Occipital lobe (tissue), 2 donors: ENCODE data around the gene CREB3. TPM values are rescaled to one million over a fixed set of nuclear protein-coding genes. Genes with fewer than 3 reads are reported as not detected.

Experiments used
- DNase-seq: peaks from one replicate; lab custom pipeline; 2025; lab: John Stamatoyannopoulos, UW
- total RNA-seq: library from RNA; depleted of rRNA; stranded (reverse); fragments of >200 nt; gene quantifications from one replicate; pipeline ENCODE4 v1.2.3, GENCODE V29; 2014

Gene CREB3
- total RNA-seq, 1 donor from 2014 or later: 22.9 TPM

- DNase-seq: peak; percentile 83
These were observed 16.5 kb downstream of the CREB3 start, which contains the start of the genes GBA2 and RGP1 for GRCh38 chr9:35748858-35749514. TSS of gene GBA2 (minus strand) at chr9:35749228. CDS start at chr9:35748704, 524 bp downstream. TSS of gene RGP1 (plus strand) at chr9:35749287. CDS start at chr9:35749756, 469 bp downstream.

- no peak for DNase-seq
These were observed 17.2 kb downstream of the CREB3 start for GRCh38 chr9:35749515-35750255.

DNA sequence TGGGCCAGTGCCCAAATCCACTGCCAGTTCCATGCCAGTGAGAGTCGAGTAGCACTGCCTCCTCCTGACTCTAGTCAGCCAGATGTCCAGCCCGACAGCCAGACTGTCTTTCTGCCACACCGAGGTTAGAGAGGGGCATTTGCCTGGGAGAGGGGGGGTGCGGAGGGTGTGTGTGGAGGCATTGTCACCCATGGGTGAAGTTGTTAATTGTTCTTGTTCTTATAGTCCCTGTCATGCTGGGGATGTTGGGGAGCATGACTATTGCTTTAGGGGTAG, 17.7 kb downstream of the CREB3 start:
- DNase-seq: no peak

DNA sequence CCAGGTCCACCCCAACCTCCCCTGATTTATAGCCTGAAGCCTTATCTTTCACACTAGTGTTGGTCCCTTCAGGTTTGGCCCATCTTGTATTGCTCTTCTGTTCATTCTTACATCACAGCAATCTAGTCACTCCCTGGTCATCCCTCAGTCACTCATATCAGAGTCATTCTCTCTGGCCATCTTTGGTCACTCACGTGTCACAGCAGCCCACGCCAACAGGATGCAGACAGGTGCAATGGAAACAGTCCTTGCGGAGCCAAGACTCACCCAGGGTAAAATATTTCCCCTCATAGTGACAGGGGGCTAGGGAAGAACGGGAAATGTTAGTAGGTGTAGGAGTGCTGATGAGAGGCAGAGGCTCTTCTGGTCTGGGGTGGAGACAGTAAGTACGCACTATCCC, 21.0 kb downstream of the CREB3 start:
- no peak for DNase-seq

DNA sequence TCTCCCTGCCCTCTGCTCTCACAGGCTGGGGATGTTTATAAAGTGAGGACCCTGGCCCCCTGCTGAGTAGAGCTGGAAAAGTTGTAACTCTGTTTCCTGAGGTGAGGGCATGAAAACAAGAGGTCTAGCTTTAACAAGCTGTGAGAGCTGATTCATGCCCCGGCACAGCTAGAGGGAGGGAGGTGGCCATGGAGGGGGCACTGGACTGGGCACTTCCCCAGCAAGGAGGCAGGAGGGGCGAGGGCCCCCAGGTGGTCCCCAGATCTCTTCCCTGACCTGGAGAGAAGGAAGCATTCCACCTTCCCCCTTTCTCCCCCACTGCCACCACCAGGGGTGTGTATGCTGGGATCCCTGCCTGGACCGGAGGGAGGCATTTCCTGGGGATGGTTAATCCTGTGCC, 21.8 kb downstream of the CREB3 start, which contains the start of gene MSMP:
MSMP (minus strand) TSS at position 13 of the 400 bp plus-strand sequence. CDS start 147 bp downstream, outside the sequence.
- no peak for DNase-seq

- DNase-seq: no peak
These were observed 22.6 kb downstream of the CREB3 start for GRCh38 chr9:35755071-35755470.

DNA sequence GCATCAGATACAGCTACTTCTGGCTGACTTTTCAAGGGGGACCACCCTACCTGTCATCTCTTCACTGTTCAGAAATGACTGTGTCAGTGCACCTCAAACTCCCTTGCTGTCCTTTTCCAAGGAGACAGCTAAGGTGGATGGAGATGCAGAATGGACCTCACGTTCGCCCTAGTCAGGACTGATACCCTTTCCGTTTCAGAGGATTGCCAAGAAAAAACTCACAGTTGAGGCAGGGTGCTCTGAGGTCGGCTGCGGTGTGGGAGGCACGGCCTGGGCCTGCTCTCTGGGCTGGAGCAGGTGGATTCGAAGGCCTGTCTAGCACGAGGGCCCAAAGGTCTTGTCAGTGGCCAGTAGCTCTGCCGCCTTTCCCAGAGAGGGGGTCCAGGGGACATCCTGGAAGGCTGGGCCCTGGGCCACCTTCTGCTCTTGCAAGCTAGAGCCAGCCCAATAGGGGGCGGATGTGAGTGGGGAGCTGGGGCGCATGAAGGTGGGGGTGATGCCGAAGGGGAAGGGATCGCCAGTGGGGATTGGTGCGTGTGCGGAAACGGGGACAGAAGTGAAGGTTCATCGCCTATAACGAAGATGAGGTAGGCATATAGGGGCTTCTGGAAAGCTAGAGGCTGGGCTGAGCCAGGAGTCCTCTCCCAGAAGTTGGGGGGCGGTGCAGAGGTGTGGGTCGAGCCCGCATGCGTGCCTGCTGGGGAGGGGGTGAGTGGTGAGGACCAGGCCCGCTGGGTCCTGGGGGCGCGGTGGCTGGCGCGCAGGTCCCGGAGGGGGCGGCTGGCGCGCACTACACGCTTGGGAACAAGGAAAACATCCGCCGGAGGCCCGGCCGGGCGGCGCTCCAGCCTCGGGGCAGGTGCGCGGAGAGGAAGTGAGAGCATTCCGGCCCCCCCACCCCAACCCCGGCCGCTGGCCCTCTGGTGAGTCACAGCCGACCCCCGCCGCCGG, 24.1 kb downstream of the CREB3 start:
- DNase-seq: peak; percentile 72

DNA sequence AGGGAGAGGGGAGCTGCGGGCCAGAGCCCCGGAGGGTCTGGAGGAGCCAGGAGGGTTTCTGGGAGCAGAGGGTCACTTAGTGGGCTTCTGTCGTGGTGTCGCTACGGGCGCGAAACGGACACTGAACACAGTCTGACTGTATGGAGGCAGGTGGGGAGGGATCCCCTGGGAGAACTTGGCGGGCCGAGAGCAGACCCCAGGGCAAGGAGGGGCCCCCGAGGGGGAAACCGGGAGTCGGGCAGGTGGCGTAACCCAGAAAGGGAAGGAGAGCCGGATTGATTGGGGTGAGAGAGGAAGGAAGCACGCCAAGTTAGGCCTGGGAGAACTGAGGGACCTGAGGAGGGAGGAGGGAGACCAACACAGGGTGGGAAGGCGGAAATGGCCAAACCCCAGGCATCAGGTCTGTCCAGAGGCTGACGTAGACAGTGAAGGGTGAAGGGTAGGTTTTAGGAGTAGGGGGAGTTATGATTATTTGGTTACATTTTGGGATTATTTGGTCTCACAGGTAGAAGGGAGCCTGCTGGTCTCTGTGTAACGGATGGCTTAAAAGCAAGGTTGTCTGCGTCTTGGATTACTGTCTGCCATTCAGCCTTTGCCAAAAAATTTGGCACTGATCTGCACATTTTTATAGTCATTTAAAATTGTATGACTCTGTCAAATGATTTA, 24.9 kb downstream of the CREB3 start:
- DNase-seq: no peak

DNA sequence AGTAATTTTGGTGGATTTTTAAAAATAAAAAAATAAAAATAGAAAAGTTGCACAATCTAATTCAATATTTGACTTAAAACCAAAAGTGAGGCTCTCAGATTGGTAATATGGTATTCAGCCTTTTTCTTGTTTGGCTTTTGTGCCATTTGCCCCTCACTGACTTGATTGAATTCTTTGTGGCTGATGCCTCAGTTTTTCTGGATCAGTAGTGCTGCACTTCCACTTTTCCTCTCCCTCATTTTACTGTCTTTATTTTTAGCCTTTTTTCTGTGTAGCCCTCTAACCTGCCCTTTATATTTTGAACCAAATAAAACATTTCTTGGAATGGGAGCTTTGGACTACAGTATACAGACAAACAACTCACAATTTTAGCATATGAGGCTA, 25.4 kb downstream of the CREB3 start:
- DNase-seq: no peak

DNA sequence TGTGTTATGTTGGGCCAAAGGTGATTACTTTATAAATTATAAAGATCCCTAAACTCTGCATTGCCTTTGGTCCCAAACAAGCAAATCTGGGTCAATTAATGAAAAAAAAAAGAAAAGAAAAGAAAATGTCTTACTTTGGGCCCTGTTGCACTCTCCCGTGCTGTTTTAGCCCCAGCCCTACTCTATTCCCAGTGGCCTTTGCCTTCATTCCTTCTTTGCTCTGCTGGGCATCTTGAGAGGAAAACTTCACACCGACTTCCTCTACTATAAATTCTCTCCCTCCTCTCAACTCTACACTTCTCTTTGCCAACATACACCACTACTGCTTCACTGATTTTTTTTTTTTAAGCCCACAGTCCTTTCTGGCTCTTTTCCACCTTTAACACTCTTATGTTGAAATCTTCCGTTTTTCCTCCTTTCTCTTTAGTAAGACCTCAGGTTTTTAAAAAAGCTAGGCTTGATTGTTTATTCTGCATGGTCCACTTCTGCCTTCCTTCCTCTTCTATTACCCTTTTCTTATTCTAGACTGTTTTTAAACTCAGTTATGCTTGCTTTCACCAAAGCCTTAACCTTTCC, 26.1 kb downstream of the CREB3 start:
- no peak for DNase-seq

- DNase-seq: no peak
These were observed 27.3 kb downstream of the CREB3 start for GRCh38 chr9:35759795-35760194.

DNA sequence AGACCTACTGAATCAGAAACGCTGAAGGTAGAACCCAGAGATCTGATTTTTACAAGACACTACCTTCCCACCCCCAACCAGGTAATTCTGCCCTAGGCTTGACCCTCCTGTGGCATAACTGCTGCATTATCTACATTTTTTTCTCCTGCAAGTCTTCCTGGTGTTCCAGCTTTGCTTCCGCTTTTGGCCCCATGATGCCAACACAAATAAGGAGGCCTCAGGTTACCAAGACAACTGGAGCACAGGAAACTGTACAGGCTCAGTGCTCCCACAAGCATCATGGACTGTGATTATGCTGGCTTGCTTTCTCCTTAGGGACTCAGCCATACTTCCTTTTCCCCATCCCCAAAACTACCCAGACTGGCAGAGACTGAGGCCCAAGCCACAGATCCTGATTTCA, 28.2 kb downstream of the CREB3 start:
- DNase-seq: no peak

GRCh38 chr9:35763181-35763580, 30.7 kb downstream of the CREB3 start:
- DNase-seq: no peak

DNA sequence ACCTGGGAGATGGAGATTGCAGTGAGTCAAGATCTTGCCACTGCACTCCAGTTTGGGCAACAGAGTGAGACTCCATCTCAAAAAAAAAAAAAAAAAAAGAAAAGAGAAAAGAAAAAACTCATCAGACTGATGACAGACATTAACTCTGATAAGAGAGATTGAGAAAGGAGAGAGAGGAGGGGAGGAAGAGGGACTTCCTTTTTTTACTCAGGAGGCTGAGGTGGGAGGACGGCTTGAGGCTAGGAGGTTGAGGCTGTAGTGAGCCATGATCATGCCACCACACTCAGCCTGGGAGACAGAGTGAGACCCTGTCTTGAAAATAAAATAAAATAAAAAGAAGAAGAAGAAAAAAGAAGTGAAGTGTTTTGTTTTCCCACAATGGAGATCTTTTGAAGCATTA, 31.3 kb downstream of the CREB3 start:
- no peak for DNase-seq

DNA sequence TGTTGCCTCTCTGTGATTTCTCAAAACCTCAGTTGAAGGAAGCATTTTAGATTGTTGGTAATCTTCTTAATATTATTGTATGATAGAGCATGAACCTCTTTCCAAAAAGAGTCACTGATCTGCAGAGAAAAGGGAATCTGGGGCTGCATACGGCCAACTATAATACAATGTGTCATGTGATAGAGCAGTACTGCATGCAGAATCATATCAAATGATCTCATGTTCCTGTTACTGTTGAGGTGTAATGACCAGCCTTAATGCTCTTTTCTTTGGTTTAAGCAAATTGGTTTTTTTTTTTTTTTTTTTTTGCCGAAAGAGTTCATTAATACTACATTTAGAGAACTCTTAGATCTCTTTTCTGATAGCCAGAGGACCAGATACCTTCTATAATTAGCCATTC, 34.5 kb downstream of the CREB3 start:
- no peak for DNase-seq

- no peak for DNase-seq
These were observed 35.0 kb downstream of the CREB3 start for GRCh38 chr9:35767458-35767857.

- no peak for DNase-seq
These were observed 37.3 kb downstream of the CREB3 start for GRCh38 chr9:35769763-35770162.

DNA sequence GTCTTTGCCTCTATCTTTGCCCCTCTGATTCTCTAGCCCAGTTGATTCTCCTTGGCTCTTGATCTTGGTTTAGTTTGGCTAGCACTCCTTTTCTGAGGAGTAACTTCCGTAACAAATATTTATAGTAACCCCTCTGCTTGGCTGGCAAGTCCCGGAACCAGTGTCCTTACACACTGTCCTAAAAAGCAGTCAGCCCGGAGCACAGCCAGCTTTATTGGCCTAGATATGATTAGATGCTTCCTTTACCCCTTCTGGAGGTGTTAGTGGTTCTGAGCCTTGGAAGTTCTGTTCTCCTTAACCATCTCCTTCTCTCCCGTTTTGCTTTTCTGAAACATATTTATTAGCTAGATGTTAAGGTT, 38.6 kb downstream of the CREB3 start:
- no peak for DNase-seq

GRCh38 chr9:35771534-35771933, 39.1 kb downstream of the CREB3 start:
- no peak for DNase-seq

DNA sequence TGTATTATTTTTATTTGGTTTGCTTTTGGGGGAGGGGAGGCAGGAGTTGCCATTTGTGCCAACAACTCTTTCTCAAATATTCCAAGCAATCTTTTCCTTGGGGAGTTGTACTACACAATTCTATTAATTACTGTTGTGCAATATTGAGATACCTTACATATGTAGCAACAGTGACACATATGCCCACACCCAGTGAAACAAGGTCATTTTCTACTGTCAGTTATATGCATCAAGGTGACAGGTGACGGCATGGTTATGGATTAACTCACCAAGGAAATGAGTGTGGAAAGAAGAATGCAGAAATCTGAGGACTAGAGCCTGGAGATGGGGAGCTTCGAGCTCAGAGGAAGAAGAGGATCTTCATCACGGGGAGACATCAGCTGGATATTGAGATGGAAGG, 39.5 kb downstream of the CREB3 start:
- DNase-seq: no peak
